Neural crest cell (in vitro differentiated cells): ENCODE measurements around the gene SLCO4A1. TPM values are rescaled to one million over a fixed set of nuclear protein-coding genes. Genes with fewer than 3 reads are reported as not detected.

Experiments used
- DNase-seq: peaks from one replicate; pipeline ENCODE4 v3.0.0; 2021; ENCODE audit warnings: low read depth, mixed read lengths, low spot score
- H3K27ac Mint-ChIP-seq: one replicate; pipeline ENCODE4 v1.8.0; 2021; ENCODE audit warnings: mild to moderate bottlenecking, mixed read lengths; ENCODE audit not compliant: unreplicated experiment
- H3K27me3 Mint-ChIP-seq: 2 replicates; pipeline ENCODE4 v1.8.0; 2021; ENCODE audit warnings: low read depth, mild to moderate bottlenecking, mixed read lengths
- H3K36me3 Mint-ChIP-seq: 2 replicates; pipeline ENCODE4 v1.8.0; 2021; ENCODE audit warnings: low read depth, mild to moderate bottlenecking, mixed read lengths
- H3K4me1 Mint-ChIP-seq: 2 replicates; pipeline ENCODE4 v1.8.0; 2021; ENCODE audit warnings: mixed read lengths
- H3K4me3 Mint-ChIP-seq: one replicate; pipeline ENCODE4 v1.8.0; 2021; ENCODE audit warnings: mild to moderate bottlenecking, mixed read lengths
- H3K9me3 Mint-ChIP-seq: 2 replicates; pipeline ENCODE4 v1.8.0; 2021; ENCODE audit warnings: mixed read lengths
- total RNA-seq: library from RNA; stranded (reverse); gene quantifications from 2 replicates; pipeline ENCODE4 v1.2.1, GENCODE V29; 2021
- TF ChIP-seq, protein P1 (sequence below): fragments of 200-600 bp; sonication (generic); conservative IDR thresholded peaks from 2 replicates; pipeline ENCODE4 v1.5.0; 2021; ENCODE audit warnings: antibody characterized with exemption, mild to moderate bottlenecking

Gene SLCO4A1
- total RNA-seq, 1 donor from 2014 or later, result 7.0 TPM

- TF ChIP-seq, protein P1, sequence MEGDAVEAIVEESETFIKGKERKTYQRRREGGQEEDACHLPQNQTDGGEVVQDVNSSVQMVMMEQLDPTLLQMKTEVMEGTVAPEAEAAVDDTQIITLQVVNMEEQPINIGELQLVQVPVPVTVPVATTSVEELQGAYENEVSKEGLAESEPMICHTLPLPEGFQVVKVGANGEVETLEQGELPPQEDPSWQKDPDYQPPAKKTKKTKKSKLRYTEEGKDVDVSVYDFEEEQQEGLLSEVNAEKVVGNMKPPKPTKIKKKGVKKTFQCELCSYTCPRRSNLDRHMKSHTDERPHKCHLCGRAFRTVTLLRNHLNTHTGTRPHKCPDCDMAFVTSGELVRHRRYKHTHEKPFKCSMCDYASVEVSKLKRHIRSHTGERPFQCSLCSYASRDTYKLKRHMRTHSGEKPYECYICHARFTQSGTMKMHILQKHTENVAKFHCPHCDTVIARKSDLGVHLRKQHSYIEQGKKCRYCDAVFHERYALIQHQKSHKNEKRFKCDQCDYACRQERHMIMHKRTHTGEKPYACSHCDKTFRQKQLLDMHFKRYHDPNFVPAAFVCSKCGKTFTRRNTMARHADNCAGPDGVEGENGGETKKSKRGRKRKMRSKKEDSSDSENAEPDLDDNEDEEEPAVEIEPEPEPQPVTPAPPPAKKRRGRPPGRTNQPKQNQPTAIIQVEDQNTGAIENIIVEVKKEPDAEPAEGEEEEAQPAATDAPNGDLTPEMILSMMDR, result no peak
- no peak overlapping the region for H3K27ac Mint-ChIP-seq
- H3K4me1 Mint-ChIP-seq, result peaks cover 17% of the 10 kb centered on the region
- no peak for DNase-seq
- no peaks in the 10 kb centered on the region for H3K36me3 Mint-ChIP-seq
- H3K27me3 Mint-ChIP-seq, result peaks cover 5% of the 10 kb centered on the region
- no peak overlapping the region for H3K4me3 Mint-ChIP-seq
- no peaks in the 10 kb centered on the region for H3K9me3 Mint-ChIP-seq
These were observed 13.2 kb downstream of the SLCO4A1 start for GRCh38 chr20:62655282-62656196.

DNA sequence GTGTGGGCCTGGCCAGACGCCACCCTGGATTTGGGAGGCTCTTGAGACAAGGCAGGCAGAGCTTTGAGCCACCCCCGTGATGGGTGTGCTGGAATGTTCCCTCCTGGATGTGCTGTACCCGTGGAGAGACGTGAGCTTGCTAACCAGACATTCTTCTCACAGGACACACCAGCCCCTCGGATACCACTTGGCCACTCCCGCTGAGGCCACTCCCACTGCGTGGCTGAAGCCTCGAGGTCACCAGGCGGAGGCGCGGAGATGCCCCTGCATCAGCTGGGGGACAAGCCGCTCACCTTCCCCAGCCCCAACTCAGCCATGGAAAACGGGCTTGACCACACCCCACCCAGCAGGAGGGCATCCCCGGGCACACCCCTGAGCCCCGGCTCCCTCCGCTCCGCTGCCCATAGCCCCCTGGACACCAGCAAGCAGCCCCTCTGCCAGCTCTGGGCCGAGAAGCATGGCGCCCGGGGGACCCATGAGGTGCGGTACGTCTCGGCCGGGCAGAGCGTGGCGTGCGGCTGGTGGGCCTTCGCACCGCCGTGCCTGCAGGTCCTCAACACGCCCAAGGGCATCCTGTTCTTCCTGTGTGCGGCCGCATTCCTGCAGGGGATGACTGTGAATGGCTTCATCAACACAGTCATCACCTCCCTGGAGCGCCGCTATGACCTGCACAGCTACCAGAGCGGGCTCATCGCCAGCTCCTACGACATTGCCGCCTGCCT is 14.1 kb downstream of the SLCO4A1 start:
- DNase-seq, result no peak
- no peaks in the 10 kb centered on the region for H3K36me3 Mint-ChIP-seq
- peaks cover 2% of the 10 kb centered on the region for H3K27me3 Mint-ChIP-seq
- peaks cover 17% of the 10 kb centered on the region for H3K4me1 Mint-ChIP-seq
- H3K4me3 Mint-ChIP-seq, result no peak overlapping the region
- H3K27ac Mint-ChIP-seq, result no peak overlapping the region
- TF ChIP-seq, protein P1, result no peak
- no peaks in the 10 kb centered on the region for H3K9me3 Mint-ChIP-seq

GRCh38 chr20:62656919-62657588 is 14.8 kb downstream of the SLCO4A1 start:
- H3K9me3 Mint-ChIP-seq, result no peaks in the 10 kb centered on the region
- H3K27ac Mint-ChIP-seq, result no peak overlapping the region
- TF ChIP-seq, protein P1, result no peak
- peaks cover 15% of the 10 kb centered on the region for H3K4me1 Mint-ChIP-seq
- H3K27me3 Mint-ChIP-seq, result peaks cover 1% of the 10 kb centered on the region
- no peak overlapping the region for H3K4me3 Mint-ChIP-seq
- H3K36me3 Mint-ChIP-seq, result no peaks in the 10 kb centered on the region
- DNase-seq, result no peak

- TF ChIP-seq, protein P1, result no peak
- DNase-seq, result no peak
These were observed 15.3 kb downstream of the SLCO4A1 start for GRCh38 chr20:62657589-62657942.

GRCh38 chr20:62657956-62658355 is 15.7 kb downstream of the SLCO4A1 start:
- Mint-ChIP-seq H3K27ac (no peak overlapping the region), H3K4me1 (peaks cover 9% of the 10 kb centered on the region), H3K9me3 (no peaks in the 10 kb centered on the region), H3K4me3 (no peak overlapping the region), H3K36me3 (no peaks in the 10 kb centered on the region), H3K27me3 (no peaks in the 10 kb centered on the region)
- DNase-seq, result no peak
- TF ChIP-seq, protein P1, result no peak

More at GRCh38 chr20:62657589-62657942, 15.3 kb downstream of the SLCO4A1 start:
- no peak overlapping the region for H3K4me3 Mint-ChIP-seq
- H3K27me3 Mint-ChIP-seq, result no peaks in the 10 kb centered on the region
- H3K9me3 Mint-ChIP-seq, result no peaks in the 10 kb centered on the region
- H3K36me3 Mint-ChIP-seq, result no peaks in the 10 kb centered on the region
- no peak overlapping the region for H3K27ac Mint-ChIP-seq
- H3K4me1 Mint-ChIP-seq, result peaks cover 10% of the 10 kb centered on the region
